22Rv1 (cell line): ENCODE data around the gene CNTNAP2.

Experiments
- CTCF ChIP-seq: fragments of 450-650 bp; IDR thresholded peaks from 2 replicates; pipeline ENCODE4 v1.5.1; 2017; ENCODE audit warnings: mild to moderate bottlenecking
- ZFX ChIP-seq: fragments of 450-650 bp; IDR thresholded peaks from 2 replicates; pipeline ENCODE4 v1.6.1; 2017; ENCODE audit warnings: antibody characterized with exemption, borderline replicate concordance

GRCh38 chr7:146885231-146885630, 768.6 kb downstream of the CNTNAP2 start:
- TF ChIP-seq CTCF: no peak
- no peak for TF ChIP-seq ZFX
